ENCODE measurements around the gene SLC16A5.

- TF ChIP-seq, protein P1, sequence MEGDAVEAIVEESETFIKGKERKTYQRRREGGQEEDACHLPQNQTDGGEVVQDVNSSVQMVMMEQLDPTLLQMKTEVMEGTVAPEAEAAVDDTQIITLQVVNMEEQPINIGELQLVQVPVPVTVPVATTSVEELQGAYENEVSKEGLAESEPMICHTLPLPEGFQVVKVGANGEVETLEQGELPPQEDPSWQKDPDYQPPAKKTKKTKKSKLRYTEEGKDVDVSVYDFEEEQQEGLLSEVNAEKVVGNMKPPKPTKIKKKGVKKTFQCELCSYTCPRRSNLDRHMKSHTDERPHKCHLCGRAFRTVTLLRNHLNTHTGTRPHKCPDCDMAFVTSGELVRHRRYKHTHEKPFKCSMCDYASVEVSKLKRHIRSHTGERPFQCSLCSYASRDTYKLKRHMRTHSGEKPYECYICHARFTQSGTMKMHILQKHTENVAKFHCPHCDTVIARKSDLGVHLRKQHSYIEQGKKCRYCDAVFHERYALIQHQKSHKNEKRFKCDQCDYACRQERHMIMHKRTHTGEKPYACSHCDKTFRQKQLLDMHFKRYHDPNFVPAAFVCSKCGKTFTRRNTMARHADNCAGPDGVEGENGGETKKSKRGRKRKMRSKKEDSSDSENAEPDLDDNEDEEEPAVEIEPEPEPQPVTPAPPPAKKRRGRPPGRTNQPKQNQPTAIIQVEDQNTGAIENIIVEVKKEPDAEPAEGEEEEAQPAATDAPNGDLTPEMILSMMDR (IDR thresholded peaks at IDR 0.05): no peak
- TF ChIP-seq POLR2A (IDR thresholded peaks at IDR 0.05): no peak
Observed at GRCh38 chr17:75114552-75115314, 27.0 kb downstream of the SLC16A5 start.
